Measurements from ENCODE around the gene ABCD2. TPM values are rescaled to one million over a fixed set of nuclear protein-coding genes. Genes with fewer than 3 reads are reported as not detected.

ABCD2 gene
- total RNA-seq, 1 experiment from 2014 or later, result not detected

DNA sequence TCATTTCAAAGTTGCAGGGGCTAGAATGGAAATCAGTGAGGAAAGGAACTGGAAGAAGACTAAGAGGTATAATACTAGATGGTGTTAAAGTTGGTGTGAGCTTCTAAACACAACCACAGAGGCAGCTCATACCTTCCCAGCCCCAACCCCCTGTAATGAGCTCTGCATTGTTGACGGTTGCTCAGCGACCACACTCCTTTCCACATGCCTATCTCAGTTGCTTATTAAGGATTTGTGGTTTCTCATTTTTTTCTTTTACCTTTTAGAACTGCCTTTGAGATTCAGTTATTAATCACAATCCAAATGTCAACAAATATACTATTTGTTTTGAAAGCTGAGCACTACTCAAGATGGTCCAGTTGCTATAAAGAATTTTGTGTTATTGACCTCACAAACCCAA, 114.6 kb downstream of the ABCD2 start:
- RAD21 ChIA-PET (ENCODE audit: low non-redundant PET in 1 of 2, low total read pairs in 2 of 2, uncharacterized antibody in 2 of 2, unreplicated experiment in 2 of 2), result no interaction called here
- ATAC-seq, result no peak
- H3K27ac ChIP-seq (ENCODE audit: low read depth, low read length), result no peak overlapping the region

More for the DNA sequence above, 114.6 kb downstream of the ABCD2 start:
- Histone ChIP-seq H3K4me1 (ENCODE audit: control insufficient read depth in 1 of 2, insufficient read depth in 2 of 2, low read length in 2 of 2) (peaks cover 0 to 6% of the 10 kb centered on the region in 2 experiments; a peak in 2 of 4 replicates), H3K9me3 (ENCODE audit: control insufficient read depth in 1 of 2, insufficient read depth in 1 of 2, low read depth in 1 of 2, low read length in 2 of 2) (no peaks in the 10 kb centered on the region), H2AFZ (ENCODE audit: low read depth, low read length, poor library complexity, severe bottlenecking) (no peak overlapping the region), H4K20me1 (ENCODE audit: insufficient read depth) (no peaks in the 10 kb centered on the region), H3K9ac (ENCODE audit: low read length) (no peak overlapping the region), H3K36me3 (ENCODE audit: control insufficient read depth in 1 of 2, insufficient read depth in 2 of 2, low read length in 2 of 2) (no peaks in the 10 kb centered on the region), H3K79me2 (ENCODE audit: insufficient read depth, low read length) (no peaks in the 10 kb centered on the region), H3K9me2 (ENCODE audit: insufficient read depth) (no peaks in the 10 kb centered on the region), H3K4me2 (ENCODE audit: low read length) (no peak overlapping the region), H3K4me3 (replicated peaks in 1 of 2; ENCODE audit: low read depth in 1 of 2, low read length in 2 of 2) (no peak overlapping the region), H3K27me3 (ENCODE audit: insufficient read depth, low read length) (no peaks in the 10 kb centered on the region)
- CTCF ChIA-PET, result no interaction called here
- BruUV-seq (replicated peaks), result no TSS peak
- no peak for TF ChIP-seq RAD21 (IDR thresholded peaks at IDR 0.05; ENCODE audit: low read depth)
- no peak for TF ChIP-seq ZFX (IDR thresholded peaks at IDR 0.05)
- TF ChIP-seq, protein P1, sequence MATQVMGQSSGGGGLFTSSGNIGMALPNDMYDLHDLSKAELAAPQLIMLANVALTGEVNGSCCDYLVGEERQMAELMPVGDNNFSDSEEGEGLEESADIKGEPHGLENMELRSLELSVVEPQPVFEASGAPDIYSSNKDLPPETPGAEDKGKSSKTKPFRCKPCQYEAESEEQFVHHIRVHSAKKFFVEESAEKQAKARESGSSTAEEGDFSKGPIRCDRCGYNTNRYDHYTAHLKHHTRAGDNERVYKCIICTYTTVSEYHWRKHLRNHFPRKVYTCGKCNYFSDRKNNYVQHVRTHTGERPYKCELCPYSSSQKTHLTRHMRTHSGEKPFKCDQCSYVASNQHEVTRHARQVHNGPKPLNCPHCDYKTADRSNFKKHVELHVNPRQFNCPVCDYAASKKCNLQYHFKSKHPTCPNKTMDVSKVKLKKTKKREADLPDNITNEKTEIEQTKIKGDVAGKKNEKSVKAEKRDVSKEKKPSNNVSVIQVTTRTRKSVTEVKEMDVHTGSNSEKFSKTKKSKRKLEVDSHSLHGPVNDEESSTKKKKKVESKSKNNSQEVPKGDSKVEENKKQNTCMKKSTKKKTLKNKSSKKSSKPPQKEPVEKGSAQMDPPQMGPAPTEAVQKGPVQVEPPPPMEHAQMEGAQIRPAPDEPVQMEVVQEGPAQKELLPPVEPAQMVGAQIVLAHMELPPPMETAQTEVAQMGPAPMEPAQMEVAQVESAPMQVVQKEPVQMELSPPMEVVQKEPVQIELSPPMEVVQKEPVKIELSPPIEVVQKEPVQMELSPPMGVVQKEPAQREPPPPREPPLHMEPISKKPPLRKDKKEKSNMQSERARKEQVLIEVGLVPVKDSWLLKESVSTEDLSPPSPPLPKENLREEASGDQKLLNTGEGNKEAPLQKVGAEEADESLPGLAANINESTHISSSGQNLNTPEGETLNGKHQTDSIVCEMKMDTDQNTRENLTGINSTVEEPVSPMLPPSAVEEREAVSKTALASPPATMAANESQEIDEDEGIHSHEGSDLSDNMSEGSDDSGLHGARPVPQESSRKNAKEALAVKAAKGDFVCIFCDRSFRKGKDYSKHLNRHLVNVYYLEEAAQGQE (IDR thresholded peaks at IDR 0.05; ENCODE audit: low read depth), result no peak
- TF ChIP-seq TCF7L2 (IDR thresholded peaks at IDR 0.05; ENCODE audit: borderline replicate concordance, extremely low read depth, insufficient read depth, insufficient read length), result no peak
- TF ChIP-seq SIN3A (IDR thresholded peaks at IDR 0.05; ENCODE audit: low read depth), result no peak
- TF ChIP-seq, protein P2, sequence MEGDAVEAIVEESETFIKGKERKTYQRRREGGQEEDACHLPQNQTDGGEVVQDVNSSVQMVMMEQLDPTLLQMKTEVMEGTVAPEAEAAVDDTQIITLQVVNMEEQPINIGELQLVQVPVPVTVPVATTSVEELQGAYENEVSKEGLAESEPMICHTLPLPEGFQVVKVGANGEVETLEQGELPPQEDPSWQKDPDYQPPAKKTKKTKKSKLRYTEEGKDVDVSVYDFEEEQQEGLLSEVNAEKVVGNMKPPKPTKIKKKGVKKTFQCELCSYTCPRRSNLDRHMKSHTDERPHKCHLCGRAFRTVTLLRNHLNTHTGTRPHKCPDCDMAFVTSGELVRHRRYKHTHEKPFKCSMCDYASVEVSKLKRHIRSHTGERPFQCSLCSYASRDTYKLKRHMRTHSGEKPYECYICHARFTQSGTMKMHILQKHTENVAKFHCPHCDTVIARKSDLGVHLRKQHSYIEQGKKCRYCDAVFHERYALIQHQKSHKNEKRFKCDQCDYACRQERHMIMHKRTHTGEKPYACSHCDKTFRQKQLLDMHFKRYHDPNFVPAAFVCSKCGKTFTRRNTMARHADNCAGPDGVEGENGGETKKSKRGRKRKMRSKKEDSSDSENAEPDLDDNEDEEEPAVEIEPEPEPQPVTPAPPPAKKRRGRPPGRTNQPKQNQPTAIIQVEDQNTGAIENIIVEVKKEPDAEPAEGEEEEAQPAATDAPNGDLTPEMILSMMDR (IDR thresholded peaks at IDR 0.05 in 2 of 3, conservative IDR thresholded peaks at IDR 0.05 in 1 of 3; ENCODE audit: borderline replicate concordance in 1 of 3, insufficient read depth in 1 of 3, low read depth in 2 of 3, low read length in 2 of 3), result no peak
- no peak for TF ChIP-seq ZNF274 (IDR thresholded peaks at IDR 0.05; ENCODE audit: low read depth, low read length)
- TF ChIP-seq FOSL1 (IDR thresholded peaks at IDR 0.05; ENCODE audit: low read depth), result no peak
- no peak for TF ChIP-seq YY1 (IDR thresholded peaks at IDR 0.05; ENCODE audit: extremely low read depth, insufficient replicate concordance, low read depth, low read length)
- TF ChIP-seq JUND (IDR thresholded peaks at IDR 0.05), result no peak
- TF ChIP-seq SP1 (IDR thresholded peaks at IDR 0.05; ENCODE audit: low read depth), result no peak
- TF ChIP-seq CEBPB (IDR thresholded peaks at IDR 0.05; ENCODE audit: low read depth), result no peak
- no peak for TF ChIP-seq SRF (IDR thresholded peaks at IDR 0.05; ENCODE audit: low read depth)
- TF ChIP-seq, protein P3, sequence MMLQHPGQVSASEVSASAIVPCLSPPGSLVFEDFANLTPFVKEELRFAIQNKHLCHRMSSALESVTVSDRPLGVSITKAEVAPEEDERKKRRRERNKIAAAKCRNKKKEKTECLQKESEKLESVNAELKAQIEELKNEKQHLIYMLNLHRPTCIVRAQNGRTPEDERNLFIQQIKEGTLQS (IDR thresholded peaks at IDR 0.05), result no peak
- TF ChIP-seq, protein P4, sequence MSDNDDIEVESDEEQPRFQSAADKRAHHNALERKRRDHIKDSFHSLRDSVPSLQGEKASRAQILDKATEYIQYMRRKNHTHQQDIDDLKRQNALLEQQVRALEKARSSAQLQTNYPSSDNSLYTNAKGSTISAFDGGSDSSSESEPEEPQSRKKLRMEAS (IDR thresholded peaks at IDR 0.05), result no peak
- POLR2A ChIA-PET, result no interaction called here
- no peak for DNase-seq (ENCODE audit: low read depth, low spot score)
- intact Hi-C loops (cut with micrococcal nuclease), result no loop called here
